AG09319 (cell line): ENCODE data around the gene MEGF8.

ENCODE experiments used
- DNase-seq: peaks from one replicate; pipeline ENCODE4 v3.0.0-alpha.2; 2010; ENCODE audit warnings: low read depth; ENCODE audit errors: extremely low read depth
- CTCF ChIP-seq: IDR thresholded peaks from 2 replicates; pipeline ENCODE4 v1.5.1; 2011; ENCODE audit warnings: low read depth, mild to moderate bottlenecking, inconsistent platforms, low read length, moderate library complexity

The MEGF8 gene

GRCh38 chr19:42386974-42387707 is 61.7 kb downstream of the MEGF8 start:
- DNase-seq = peak; percentile 3
- peak; percentile 50 for TF ChIP-seq CTCF

- no peak for TF ChIP-seq CTCF
- DNase-seq = no peak
These were observed 63.5 kb downstream of the MEGF8 start for GRCh38 chr19:42388851-42389489.

GRCh38 chr19:42389899-42390298 is 64.5 kb downstream of the MEGF8 start, which contains the start of gene CNFN:
Gene CNFN, minus strand, starts transcription at chr19:42390297. Its CDS starts 1,260 bp downstream, at chr19:42389037.
- TF ChIP-seq CTCF = no peak
- no peak for DNase-seq

- DNase-seq = no peak
- no peak for TF ChIP-seq CTCF
These were observed 66.7 kb downstream of the MEGF8 start for GRCh38 chr19:42392165-42392564.

- no peak for TF ChIP-seq CTCF
- no peak for DNase-seq
These were observed 69.3 kb downstream of the MEGF8 start for GRCh38 chr19:42394751-42395150.

GRCh38 chr19:42396381-42397262 is 71.2 kb downstream of the MEGF8 start:
- no peak for TF ChIP-seq CTCF
- peak; percentile 98 for DNase-seq
